AG20443 (cell line): Measurements from ENCODE around the gene KCNK7.
A peak's percentile ranks its signal among the peaks of the same experiment; 100 is the strongest.
"Not testable (repeated sequence)": the region's sequence is repeated elsewhere in the genome, so short reads cannot be mapped to it uniquely, and the experiment has no call there.

Experiments
- DNase-seq: peaks from one replicate; pipeline ENCODE4 v3.0.0; 2012; ENCODE audit warnings: low spot score, mixed read lengths

The KCNK7 gene, protein sequence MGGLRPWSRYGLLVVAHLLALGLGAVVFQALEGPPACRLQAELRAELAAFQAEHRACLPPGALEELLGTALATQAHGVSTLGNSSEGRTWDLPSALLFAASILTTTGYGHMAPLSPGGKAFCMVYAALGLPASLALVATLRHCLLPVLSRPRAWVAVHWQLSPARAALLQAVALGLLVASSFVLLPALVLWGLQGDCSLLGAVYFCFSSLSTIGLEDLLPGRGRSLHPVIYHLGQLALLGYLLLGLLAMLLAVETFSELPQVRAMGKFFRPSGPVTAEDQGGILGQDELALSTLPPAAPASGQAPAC

DNA sequence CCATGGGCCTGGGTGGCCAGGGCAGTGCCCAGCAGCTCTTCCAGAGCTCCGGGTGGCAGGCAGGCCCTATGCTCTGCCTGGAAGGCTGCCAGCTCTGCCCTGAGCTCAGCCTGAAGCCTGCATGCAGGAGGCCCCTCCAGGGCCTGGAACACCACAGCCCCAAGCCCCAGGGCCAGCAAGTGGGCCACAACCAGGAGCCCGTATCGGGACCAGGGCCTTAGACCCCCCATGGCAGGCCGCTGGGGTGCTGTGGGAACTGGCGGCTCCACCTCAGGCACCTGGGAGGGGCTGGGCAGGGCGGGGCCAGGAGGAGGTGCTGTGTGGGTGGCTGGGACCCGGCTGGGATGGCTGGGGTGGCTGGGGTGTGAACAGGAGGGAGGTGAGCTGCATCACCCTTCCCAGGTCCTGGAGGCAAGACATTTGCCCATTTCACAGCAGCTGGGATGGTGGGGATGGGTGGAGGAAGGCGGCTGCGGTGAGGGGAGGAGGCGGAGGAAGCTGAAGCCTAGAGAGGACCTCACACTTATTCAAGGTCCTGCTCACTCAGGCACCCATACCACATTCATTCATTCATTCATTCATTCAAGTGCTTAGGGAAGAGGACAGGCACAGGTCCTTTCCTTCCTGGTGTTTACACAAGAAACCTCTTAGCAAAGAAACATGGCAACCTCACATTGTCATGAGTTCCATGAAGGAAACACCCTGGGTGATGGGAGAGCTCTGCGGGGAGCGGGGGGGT lies at the start of gene KCNK7:
KCNK7 (minus strand) TSS at position 258 of the 739 bp plus-strand sequence; CDS start at position 230, 28 bp downstream.
- DNase-seq, result peak; percentile 24

DNA sequence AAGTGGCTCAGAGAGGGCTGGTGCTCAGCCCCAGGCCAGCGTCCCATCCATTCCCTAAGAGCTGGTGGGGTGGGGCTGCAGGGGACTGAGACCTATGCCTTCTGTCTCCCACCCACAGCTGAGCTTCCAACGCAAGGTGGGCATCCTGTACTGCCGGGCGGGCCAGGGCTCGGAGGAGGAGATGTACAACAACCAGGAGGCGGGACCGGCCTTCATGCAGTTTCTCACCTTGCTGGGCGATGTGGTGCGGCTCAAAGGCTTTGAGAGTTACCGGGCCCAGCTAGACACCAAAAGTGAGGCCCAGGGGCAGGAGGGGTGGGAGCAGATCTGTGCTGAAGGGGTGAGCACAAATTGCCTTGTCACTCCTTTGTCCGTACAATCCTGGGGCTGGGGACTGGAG lies 49.2 kb upstream of the KCNK7 start:
- no peak for DNase-seq

- no peak for DNase-seq
Observed at GRCh38 chr11:65643971-65644370, 48.4 kb upstream of the KCNK7 start.

GRCh38 chr11:65642014-65642671 lies 46.5 kb upstream of the KCNK7 start:
- no peak for DNase-seq

GRCh38 chr11:65641297-65642013 lies 45.9 kb upstream of the KCNK7 start:
- no peak for DNase-seq

DNA sequence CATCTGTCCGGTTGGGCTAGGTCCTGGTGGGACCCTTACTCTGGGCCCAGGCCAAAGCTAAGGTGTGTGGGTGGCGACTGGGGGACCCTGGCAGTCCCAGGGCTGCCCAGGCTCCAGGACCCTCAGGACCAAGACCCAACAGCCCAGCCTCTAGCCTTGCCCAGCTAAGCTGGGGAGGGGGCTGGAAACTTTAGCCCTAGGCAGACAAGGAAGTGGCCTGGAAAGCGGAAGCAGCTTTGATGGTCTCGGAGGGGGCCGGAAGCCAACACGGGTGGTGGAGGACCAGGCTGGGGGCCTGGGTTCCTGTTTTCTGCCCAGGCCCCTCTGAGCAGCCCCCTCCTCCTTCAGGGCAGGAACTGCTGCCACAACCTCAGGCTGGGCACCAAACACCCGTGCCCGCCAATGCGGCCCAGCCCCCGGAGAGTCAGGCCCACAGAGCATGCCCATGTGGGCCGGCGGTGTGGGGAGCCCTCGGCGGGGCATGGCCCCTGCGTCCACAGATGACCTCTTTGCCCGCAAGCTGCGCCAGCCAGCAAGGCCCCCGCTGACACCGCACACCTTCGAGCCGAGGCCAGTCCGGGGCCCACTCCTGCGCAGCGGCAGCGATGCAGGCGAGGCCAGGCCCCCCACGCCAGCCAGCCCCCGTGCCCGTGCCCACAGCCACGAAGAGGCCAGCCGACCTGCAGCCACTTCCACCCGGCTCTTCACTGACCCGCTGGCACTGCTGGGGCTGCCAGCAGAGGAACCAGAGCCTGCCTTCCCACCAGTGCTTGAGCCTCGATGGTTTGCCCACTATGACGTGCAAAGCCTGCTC lies 45.1 kb upstream of the KCNK7 start:
- DNase-seq, result no peak

GRCh38 chr11:65639623-65640482 lies 44.3 kb upstream of the KCNK7 start:
- DNase-seq, result no peak

DNA sequence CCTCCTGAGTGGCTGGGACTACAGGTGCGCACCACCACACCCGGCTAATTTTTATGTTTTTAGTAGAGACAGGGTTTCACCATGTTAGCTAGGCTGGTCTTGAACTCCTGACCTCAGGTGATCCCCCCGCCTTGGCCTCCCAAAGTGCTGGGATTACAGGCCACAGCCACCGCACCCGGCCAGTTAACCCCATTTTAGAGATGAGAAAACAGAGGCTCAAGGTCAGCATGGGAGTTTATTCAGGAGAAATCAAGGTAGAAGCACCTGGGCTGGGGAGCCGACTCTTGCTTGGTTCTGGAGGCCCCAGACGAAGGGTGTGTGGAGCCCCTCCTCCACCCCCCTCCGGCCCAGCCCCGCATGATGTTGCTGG lies 43.6 kb upstream of the KCNK7 start:
- not testable (repeated sequence) for DNase-seq

DNA sequence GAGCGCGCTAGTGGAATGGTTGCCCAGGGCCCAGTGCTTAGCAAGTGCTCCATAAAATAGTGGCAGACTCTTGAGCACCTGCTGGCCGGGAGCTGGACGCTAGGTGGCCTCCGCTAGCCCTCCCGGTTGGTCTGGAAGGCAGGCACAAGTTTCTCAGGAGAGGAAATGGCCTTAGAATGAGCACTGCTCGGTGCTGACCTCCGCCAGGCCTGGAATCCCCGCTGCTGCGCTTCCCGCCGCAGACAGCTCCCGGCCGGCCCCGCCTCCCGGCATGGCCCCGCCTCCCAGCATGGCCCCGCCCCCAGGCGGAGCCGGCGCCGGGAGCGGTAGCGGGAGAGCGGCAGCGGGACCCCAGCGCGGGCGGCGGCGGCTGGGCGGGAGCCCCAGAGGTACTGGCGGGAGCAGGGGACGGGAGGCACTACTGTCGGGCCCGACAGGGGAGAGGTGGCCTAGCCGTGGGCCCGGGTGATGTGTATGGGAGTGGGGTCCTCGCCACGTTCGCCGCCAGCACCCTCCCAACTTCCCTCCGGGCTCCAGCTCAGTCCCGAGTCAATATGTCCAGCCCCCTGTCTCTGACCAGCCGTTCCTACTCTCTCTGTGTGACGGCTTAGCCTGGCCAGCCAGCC lies 42.3 kb upstream of the KCNK7 start, which contains the start of gene SIPA1:
SIPA1 (plus strand) TSS at position 308 of the 626 bp plus-strand sequence. CDS start 2,821 bp downstream, outside the sequence.
- DNase-seq, result peak; percentile 94

DNA sequence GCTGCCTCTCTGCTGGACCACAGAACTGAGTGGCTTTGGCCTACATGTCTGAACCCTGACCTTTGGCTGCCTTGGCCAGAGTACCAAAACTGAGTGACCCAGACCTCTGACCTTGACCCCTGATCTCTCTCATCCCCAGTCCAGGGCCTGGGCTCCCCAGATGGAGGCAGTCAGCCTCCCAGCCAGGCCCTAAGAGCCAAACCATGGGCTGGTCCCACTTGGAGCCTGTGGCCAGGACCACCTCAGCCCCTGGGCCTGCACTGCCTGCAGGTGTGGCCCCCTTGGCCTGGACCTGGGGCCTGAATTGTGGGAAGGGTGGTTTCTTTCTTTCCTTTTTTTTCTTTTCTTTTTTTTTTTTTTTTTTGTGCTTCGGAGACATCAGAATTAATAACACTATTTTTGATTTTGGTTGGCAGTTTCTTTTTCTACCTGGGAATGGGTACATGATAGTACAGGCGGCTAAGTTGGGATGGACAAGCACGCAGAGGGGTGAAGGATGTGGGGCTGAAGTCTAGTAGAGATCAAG lies 41.5 kb upstream of the KCNK7 start:
- no peak for DNase-seq

DNA sequence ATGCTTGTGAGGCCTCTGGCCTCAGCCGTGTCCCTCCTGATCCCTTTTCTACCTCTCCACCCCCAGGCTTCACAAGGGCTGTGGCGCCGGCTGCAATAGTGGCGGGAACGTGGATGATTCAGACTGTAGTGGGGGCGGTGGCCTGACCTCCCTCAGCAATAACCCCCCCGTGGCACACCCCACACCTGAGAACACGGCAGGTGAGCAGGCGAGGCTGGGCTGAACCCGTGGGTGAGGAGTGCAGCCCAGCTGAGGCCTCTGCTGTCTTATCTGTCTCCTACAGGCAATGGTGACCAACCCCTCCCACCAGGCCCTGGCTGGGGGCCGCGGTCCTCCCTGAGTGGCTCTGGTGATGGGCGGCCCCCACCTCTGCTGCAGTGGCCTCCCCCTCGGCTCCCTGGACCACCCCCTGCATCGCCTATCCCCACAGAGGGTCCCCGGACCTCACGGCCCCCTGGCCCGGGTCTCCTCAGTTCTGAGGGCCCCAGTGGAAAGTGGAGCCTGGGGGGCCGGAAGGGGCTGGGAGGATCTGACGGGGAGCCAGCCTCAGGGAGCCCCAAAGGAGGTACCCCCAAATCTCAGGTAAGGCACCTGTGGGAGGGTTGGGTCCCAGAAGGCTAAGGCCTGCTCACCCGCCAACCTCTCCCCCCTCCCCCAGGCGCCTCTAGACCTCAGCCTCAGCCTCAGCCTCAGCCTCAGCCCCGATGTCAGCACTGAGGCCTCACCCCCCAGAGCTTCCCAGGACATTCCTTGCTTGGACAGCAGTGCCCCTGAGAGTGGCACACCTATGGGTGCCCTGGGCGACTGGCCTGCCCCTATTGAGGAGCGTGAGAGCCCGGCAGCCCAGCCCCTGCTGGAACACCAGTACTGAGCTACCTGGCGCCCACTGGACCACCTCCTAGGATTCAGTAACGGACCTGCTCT lies 40.8 kb upstream of the KCNK7 start:
- DNase-seq, result no peak

- DNase-seq, result no peak
Observed at GRCh38 chr11:65634905-65635731, 39.5 kb upstream of the KCNK7 start.

DNA sequence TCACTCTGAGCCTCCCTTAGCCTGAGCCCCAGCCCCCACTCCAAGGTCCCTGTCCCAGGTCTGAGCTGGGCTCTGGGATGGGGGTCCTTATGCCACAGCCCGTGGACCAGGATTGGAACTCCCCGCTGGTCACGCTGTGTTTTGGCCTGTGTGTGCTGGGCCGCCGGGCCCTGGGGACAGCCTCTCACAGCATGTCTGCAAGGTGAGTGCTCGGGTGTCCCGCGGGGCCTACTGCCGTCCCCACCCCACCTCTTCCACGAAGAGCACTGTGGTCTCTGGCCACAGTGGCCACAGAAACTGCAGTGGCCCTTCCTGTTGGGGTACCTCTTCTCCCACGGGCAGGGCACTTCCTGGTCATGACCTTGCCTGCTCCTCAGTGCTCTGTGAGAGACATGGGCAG lies 38.8 kb upstream of the KCNK7 start:
- no peak for DNase-seq

DNA sequence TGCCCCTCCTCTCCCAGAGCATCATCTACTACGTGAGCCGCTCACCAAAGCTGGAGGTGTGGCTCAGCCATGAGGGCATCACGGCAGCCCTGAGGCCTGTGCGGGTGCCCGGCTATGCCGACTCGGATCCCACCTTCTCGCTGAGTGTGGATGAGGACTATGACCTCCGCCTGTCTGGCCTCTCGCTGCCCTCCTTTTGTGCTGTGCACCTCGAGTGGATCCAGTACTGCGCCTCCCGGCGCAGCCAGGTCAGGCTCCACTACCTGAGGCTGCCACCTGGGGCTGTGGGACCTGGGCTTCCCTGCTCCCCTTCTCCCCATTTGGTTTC lies 38.5 kb upstream of the KCNK7 start:
- no peak for DNase-seq

- no peak for DNase-seq
Observed at GRCh38 chr11:65633390-65634108, 37.9 kb upstream of the KCNK7 start.

- no peak for DNase-seq
Observed at GRCh38 chr11:65630215-65630614, 34.6 kb upstream of the KCNK7 start.

GRCh38 chr11:65629579-65629978 lies 34.0 kb upstream of the KCNK7 start:
- DNase-seq, result no peak
